Neural cell (in vitro differentiated cells): ENCODE results near the gene NEU2. TPM values are rescaled to one million over a fixed set of nuclear protein-coding genes. Genes with fewer than 3 reads are reported as not detected.

Experiments used
- H2AFZ ChIP-seq: fragments of 200-600, 300-800 bp; sonication (generic), shearing (Covaris generic); 2 replicates; pipeline ENCODE4 v1.6.0; 2014; ENCODE audit warnings: low read depth, mild to moderate bottlenecking, antibody characterized with exemption, low read length, moderate library complexity
- H3F3A ChIP-seq: fragments of 200-600 bp; shearing (Covaris generic); 2 replicates; pipeline ENCODE4 v1.6.1; 2016; ENCODE audit warnings: mild to moderate bottlenecking, moderate library complexity, mixed read lengths, antibody characterized with exemption, low read length; ENCODE audit not compliant: insufficient read depth, poor library complexity, severe bottlenecking
- H3K27ac ChIP-seq: fragments of 200-600, 300-800 bp; sonication (generic), shearing (Covaris generic); 2 replicates; pipeline ENCODE4 v1.5.1; 2014; ENCODE audit warnings: mild to moderate bottlenecking, low read length, moderate library complexity
- H3K27me3 ChIP-seq: fragments of 300-800, 200-600 bp; sonication (generic), shearing (Covaris generic); 2 replicates; pipeline ENCODE4 v1.6.0; 2014; ENCODE audit warnings: mild to moderate bottlenecking, low read depth, low read length, moderate library complexity; ENCODE audit not compliant: insufficient read depth
- H3K36me3 ChIP-seq: fragments of 300-800, 200-600 bp; sonication (generic), shearing (Covaris generic); 2 replicates; pipeline ENCODE4 v1.5.1; 2014; ENCODE audit warnings: mild to moderate bottlenecking, antibody characterized with exemption, low read length, moderate library complexity; ENCODE audit not compliant: insufficient read depth
- H3K4me2 ChIP-seq: fragments of 300-800, 200-600 bp; sonication (generic), shearing (Covaris generic); 2 replicates; pipeline ENCODE4 v1.6.0; 2014; ENCODE audit warnings: mild to moderate bottlenecking, low read length
- H3K4me3 ChIP-seq: fragments of 300-800, 200-600 bp; sonication (generic), shearing (Covaris generic); 2 replicates; pipeline ENCODE4 v1.5.1; 2014; ENCODE audit warnings: mild to moderate bottlenecking, low read length, moderate library complexity
- H3K79me2 ChIP-seq: fragments of 200-600 bp; shearing (Covaris generic); replicated peaks from 2 replicates; pipeline ENCODE4 v1.6.0; 2014; ENCODE audit warnings: mild to moderate bottlenecking, low read length, moderate library complexity; ENCODE audit not compliant: insufficient read depth
- H3K9ac ChIP-seq: fragments of 300-800, 200-600 bp; sonication (generic), shearing (Covaris generic); 2 replicates; pipeline ENCODE4 v1.6.1; 2016; ENCODE audit warnings: mild to moderate bottlenecking, low read length, mixed read lengths
- H3K9me2 ChIP-seq: fragments of 200-600 bp; shearing (Covaris generic); 2 replicates; pipeline ENCODE4 v1.6.1; 2016; ENCODE audit warnings: mild to moderate bottlenecking, low read length, mixed read lengths; ENCODE audit not compliant: insufficient read depth
- H3K9me3 ChIP-seq: fragments of 200-600, 300-800 bp; sonication (generic), shearing (Covaris generic); 2 replicates; pipeline ENCODE4 v1.6.1; 2016; ENCODE audit warnings: mild to moderate bottlenecking, mixed run types, low read length, moderate library complexity, mixed read lengths
- H4K20me1 ChIP-seq: fragments of 200-600 bp; shearing (Covaris generic); 2 replicates; pipeline ENCODE4 v1.6.1; 2016; ENCODE audit warnings: mild to moderate bottlenecking, mixed run types; ENCODE audit not compliant: insufficient read depth
- EP300 ChIP-seq: fragments of 450-650 bp; conservative IDR thresholded peaks from 2 replicates; pipeline ENCODE4 v1.6.1; 2014; ENCODE audit warnings: antibody characterized with exemption, mild to moderate bottlenecking, moderate library complexity; ENCODE audit not compliant: poor library complexity, severe bottlenecking
- EZH2 ChIP-seq: fragments of 200-600, 300-800 bp; shearing (Covaris generic), sonication (generic); IDR thresholded peaks from 2 replicates; pipeline ENCODE4 v1.6.1; 2014; ENCODE audit warnings: antibody characterized with exemption, low read length, borderline replicate concordance, mild to moderate bottlenecking; ENCODE audit not compliant: insufficient read depth, poor library complexity, severe bottlenecking
- MXI1 ChIP-seq: fragments of 450-650 bp; conservative IDR thresholded peaks from 2 replicates; pipeline ENCODE4 v1.6.1; 2014; ENCODE audit warnings: antibody characterized with exemption, mild to moderate bottlenecking; ENCODE audit not compliant: poor library complexity, severe bottlenecking
- POLR2AphosphoS5 ChIP-seq: IDR thresholded peaks from 2 replicates; pipeline ENCODE4 v1.6.1; 2012
- RAD21 ChIP-seq: fragments of 450-650 bp; conservative IDR thresholded peaks from 2 replicates; pipeline ENCODE4 v1.6.1; 2014; ENCODE audit warnings: antibody characterized with exemption, mild to moderate bottlenecking, moderate library complexity
- SMC3 ChIP-seq: fragments of 450-650 bp; conservative IDR thresholded peaks from 2 replicates; pipeline ENCODE4 v1.6.1; 2014; ENCODE audit warnings: antibody characterized with exemption, mild to moderate bottlenecking, moderate library complexity; ENCODE audit not compliant: poor library complexity
- TAF1 ChIP-seq: IDR thresholded peaks from 2 replicates; pipeline ENCODE4 v1.6.1; 2012; ENCODE audit warnings: low read depth
- polyA plus RNA-seq: library from polyadenylated mRNA; depleted of rRNA; stranded (reverse); fragments of >200 nt; gene quantifications from 2 replicates; pipeline ENCODE4 v1.2.3, GENCODE V29; 2014
- TF ChIP-seq, protein P1 (sequence below): IDR thresholded peaks from 2 replicates; pipeline ENCODE4 v1.6.1; 2012; ENCODE audit warnings: borderline replicate concordance
- TF ChIP-seq, protein P2 (sequence below): fragments of 450-650 bp; IDR thresholded peaks from 2 replicates; pipeline ENCODE4 v1.5.1; 2014; ENCODE audit warnings: antibody characterized with exemption, mild to moderate bottlenecking, moderate library complexity; ENCODE audit not compliant: poor library complexity, severe bottlenecking

NEU2 gene
- polyA plus RNA-seq, 1 donor from 2014 or later: not detected

DNA sequence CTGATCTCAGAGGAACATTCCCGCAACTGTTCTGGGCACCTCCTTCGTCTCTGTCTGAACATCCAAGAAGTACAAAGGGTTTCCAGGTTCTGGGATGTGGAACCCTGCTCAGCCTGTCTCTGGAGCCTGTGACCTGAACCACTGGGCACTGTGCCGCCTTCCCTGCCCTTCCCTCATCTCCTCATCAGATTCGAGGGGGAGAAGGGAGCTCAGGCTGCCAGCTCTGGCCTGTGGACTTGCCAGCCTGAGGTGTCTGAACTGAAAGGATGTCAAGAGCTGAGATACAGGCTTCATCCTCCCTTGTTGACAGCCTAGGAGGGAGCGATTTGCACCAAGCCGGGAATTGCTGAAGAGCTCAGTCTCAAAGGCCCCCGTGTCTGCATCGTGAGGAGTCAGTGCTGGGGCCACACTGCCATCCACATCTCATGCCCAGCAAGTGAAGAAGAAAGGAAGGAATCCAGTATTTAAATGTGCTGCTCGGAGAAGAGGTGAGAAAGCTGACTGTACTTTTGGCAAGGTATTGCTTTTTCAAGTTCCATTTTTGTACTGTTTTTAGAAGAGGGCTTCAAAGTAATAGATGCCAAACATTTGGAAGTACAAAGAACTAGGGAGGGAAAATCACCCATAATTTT, 12.6 kb downstream of the NEU2 start:
- no peaks in the 10 kb centered on the region for H3K27me3 ChIP-seq
- no peak overlapping the region for H3K4me2 ChIP-seq
- H3K9ac ChIP-seq: no peak overlapping the region
- H3K9me2 ChIP-seq: no peaks in the 10 kb centered on the region
- no peaks in the 10 kb centered on the region for H3F3A ChIP-seq
- TF ChIP-seq EZH2 (no peak), TAF1 (no peak), SMC3 (no peak), RAD21 (no peak), EP300 (no peak), POLR2AphosphoS5 (no peak), MXI1 (no peak)
- TF ChIP-seq, protein P1, sequence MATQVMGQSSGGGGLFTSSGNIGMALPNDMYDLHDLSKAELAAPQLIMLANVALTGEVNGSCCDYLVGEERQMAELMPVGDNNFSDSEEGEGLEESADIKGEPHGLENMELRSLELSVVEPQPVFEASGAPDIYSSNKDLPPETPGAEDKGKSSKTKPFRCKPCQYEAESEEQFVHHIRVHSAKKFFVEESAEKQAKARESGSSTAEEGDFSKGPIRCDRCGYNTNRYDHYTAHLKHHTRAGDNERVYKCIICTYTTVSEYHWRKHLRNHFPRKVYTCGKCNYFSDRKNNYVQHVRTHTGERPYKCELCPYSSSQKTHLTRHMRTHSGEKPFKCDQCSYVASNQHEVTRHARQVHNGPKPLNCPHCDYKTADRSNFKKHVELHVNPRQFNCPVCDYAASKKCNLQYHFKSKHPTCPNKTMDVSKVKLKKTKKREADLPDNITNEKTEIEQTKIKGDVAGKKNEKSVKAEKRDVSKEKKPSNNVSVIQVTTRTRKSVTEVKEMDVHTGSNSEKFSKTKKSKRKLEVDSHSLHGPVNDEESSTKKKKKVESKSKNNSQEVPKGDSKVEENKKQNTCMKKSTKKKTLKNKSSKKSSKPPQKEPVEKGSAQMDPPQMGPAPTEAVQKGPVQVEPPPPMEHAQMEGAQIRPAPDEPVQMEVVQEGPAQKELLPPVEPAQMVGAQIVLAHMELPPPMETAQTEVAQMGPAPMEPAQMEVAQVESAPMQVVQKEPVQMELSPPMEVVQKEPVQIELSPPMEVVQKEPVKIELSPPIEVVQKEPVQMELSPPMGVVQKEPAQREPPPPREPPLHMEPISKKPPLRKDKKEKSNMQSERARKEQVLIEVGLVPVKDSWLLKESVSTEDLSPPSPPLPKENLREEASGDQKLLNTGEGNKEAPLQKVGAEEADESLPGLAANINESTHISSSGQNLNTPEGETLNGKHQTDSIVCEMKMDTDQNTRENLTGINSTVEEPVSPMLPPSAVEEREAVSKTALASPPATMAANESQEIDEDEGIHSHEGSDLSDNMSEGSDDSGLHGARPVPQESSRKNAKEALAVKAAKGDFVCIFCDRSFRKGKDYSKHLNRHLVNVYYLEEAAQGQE: no peak
- TF ChIP-seq, protein P2, sequence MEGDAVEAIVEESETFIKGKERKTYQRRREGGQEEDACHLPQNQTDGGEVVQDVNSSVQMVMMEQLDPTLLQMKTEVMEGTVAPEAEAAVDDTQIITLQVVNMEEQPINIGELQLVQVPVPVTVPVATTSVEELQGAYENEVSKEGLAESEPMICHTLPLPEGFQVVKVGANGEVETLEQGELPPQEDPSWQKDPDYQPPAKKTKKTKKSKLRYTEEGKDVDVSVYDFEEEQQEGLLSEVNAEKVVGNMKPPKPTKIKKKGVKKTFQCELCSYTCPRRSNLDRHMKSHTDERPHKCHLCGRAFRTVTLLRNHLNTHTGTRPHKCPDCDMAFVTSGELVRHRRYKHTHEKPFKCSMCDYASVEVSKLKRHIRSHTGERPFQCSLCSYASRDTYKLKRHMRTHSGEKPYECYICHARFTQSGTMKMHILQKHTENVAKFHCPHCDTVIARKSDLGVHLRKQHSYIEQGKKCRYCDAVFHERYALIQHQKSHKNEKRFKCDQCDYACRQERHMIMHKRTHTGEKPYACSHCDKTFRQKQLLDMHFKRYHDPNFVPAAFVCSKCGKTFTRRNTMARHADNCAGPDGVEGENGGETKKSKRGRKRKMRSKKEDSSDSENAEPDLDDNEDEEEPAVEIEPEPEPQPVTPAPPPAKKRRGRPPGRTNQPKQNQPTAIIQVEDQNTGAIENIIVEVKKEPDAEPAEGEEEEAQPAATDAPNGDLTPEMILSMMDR: no peak
- H3K4me3 ChIP-seq: no peak overlapping the region
- no peaks in the 10 kb centered on the region for H3K79me2 ChIP-seq
- H2AFZ ChIP-seq: no peak overlapping the region
- H3K36me3 ChIP-seq: no peaks in the 10 kb centered on the region
- no peaks in the 10 kb centered on the region for H3K9me3 ChIP-seq
- no peak overlapping the region for H3K27ac ChIP-seq
- no peaks in the 10 kb centered on the region for H4K20me1 ChIP-seq

DNA sequence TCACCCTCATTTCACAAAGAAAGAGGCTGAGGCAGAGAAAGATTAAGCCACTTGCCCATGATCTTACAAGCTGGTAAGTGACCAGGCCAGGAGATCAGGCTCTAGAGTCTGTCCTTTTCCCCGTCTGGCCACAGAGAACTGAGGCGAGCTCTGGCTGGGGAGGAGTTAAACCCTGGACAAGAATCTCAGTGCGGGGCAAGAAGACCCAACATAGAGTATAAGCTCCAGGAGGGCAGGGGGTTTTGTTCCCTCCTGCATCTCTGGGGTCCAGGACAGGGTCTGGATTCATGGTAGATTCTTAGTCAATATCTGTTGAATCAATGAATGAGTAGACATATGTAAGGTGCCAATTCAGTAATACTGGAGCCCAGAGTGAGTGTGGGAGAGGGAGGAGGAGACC, 14.7 kb downstream of the NEU2 start:
- no peak overlapping the region for H3K9ac ChIP-seq
- H3K4me3 ChIP-seq: no peak overlapping the region
- H4K20me1 ChIP-seq: no peaks in the 10 kb centered on the region
- no peaks in the 10 kb centered on the region for H3F3A ChIP-seq
- H2AFZ ChIP-seq: no peak overlapping the region
- no peaks in the 10 kb centered on the region for H3K9me2 ChIP-seq
- TF ChIP-seq TAF1: no peak
- no peak for TF ChIP-seq POLR2AphosphoS5
- TF ChIP-seq MXI1: no peak
- TF ChIP-seq EZH2: no peak
- no peaks in the 10 kb centered on the region for H3K79me2 ChIP-seq
- H3K9me3 ChIP-seq: no peaks in the 10 kb centered on the region
- no peaks in the 10 kb centered on the region for H3K27me3 ChIP-seq
- no peaks in the 10 kb centered on the region for H3K36me3 ChIP-seq
- H3K4me2 ChIP-seq: no peak overlapping the region
- H3K27ac ChIP-seq: no peak overlapping the region

DNA sequence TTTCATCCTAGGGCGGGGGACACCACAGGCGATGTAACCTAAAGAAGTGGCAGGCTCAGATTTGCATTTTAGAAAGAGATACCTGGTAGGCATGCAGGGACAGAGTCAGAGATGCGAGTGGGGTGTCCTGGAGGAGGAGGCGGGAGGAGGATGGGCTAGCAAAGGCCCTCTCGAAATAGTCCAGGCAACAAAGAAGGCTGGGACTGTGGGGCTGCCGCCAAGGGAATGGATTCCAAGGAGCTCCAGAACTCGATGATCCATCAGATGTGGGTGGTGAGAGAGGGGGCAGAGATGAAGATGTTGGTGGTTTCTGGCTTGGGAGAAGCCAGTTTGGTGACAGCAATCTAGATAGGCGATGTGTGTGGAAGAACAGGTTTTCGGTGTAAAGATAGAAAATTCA, 15.2 kb downstream of the NEU2 start:
- Histone ChIP-seq H3F3A (no peaks in the 10 kb centered on the region), H3K36me3 (no peaks in the 10 kb centered on the region), H3K4me2 (no peak overlapping the region), H4K20me1 (no peaks in the 10 kb centered on the region), H3K9me2 (no peaks in the 10 kb centered on the region), H3K9me3 (no peaks in the 10 kb centered on the region), H2AFZ (no peak overlapping the region), H3K4me3 (no peak overlapping the region), H3K27ac (no peak overlapping the region), H3K9ac (no peak overlapping the region), H3K79me2 (no peaks in the 10 kb centered on the region), H3K27me3 (no peaks in the 10 kb centered on the region)
- TF ChIP-seq MXI1 (no peak), EP300 (no peak), EZH2 (no peak), RAD21 (no peak), POLR2AphosphoS5 (no peak), SMC3 (no peak), TAF1 (no peak)
- TF ChIP-seq, protein P2: no peak
- TF ChIP-seq, protein P1: no peak
